DOHH2 (cell line): ENCODE results near the gene MCFD2.

Experiments used
- CTCF ChIP-seq: fragments of 200-600 bp; sonication (generic); IDR thresholded peaks from one replicate; pipeline ENCODE4 v1.5.1; 2014; ENCODE audit warnings: antibody characterized with exemption, mild to moderate bottlenecking, low read depth, low read length; ENCODE audit not compliant: poor library complexity, severe bottlenecking
- EZH2phosphoT487 ChIP-seq: fragments of 200-600 bp; sonication (generic); IDR thresholded peaks from 2 replicates; pipeline ENCODE4 v1.6.1; 2017; ENCODE audit warnings: borderline replicate concordance, mild to moderate bottlenecking, antibody characterized with exemption, low read length, moderate library complexity, mixed read lengths

- TF ChIP-seq CTCF (no peak), EZH2phosphoT487 (no peak)
These were observed 47.1 kb upstream of the MCFD2 start for GRCh38 chr2:46962751-46963150.
